K562 (cell line): ENCODE data around the gene ANO7. TPM values are rescaled to one million over a fixed set of nuclear protein-coding genes. Genes with fewer than 3 reads are reported as not detected.

Experiments used
- HSF4 ChIP-seq: fragments of 250-450 bp; sonication (Bioruptor Pico); IDR thresholded peaks from 2 replicates; pipeline ENCODE4 v2.1.2; 2022; ENCODE audit warnings: mild to moderate bottlenecking, moderate library complexity, borderline replicate concordance
- MXI1 ChIP-seq: IDR thresholded peaks from 2 replicates; pipeline ENCODE4 v1.6.1; 2011; ENCODE audit warnings: low read depth, mild to moderate bottlenecking, improper control_type of control experiment, low read length
- NR2C1 ChIP-seq, 2 experiments: fragments of 450-650 bp; IDR thresholded peaks; 2 replicates each; pipeline ENCODE4 v1.6.1; 2017; ENCODE audit warnings: mild to moderate bottlenecking in 2 of 2, antibody characterized with exemption in 1 of 2, inconsistent platforms in 1 of 2, missing compliant biosample characterization in 1 of 2, missing genetic modification characterization in 1 of 2
- PHF20 ChIP-seq: fragments of 450-650 bp; IDR thresholded peaks from 2 replicates; pipeline ENCODE4 v1.6.1; 2018; ENCODE audit not compliant: partially characterized antibody
- ZBTB11 ChIP-seq, 3 experiments: fragments of 200-800 bp in 1 of 3; fragments of 250-450 bp in 1 of 3; fragments of 450-650 bp in 1 of 3; sonication (Bioruptor Pico) in 1 of 3; sonication (Bioruptor generic) in 1 of 3; formaldehyde crosslinking in 1 of 3; IDR thresholded peaks; 2 replicates each; pipeline versions ENCODE4 v1.6.1 to v1.8.0; 2016 to 2022; ENCODE audit warnings: mild to moderate bottlenecking in 2 of 3, missing genetic modification characterization in 2 of 3, missing compliant biosample characterization in 1 of 3, moderate library complexity in 1 of 3
- ZBTB8A ChIP-seq: fragments of 450-650 bp; IDR thresholded peaks from 2 replicates; pipeline ENCODE4 v1.6.1; 2018; ENCODE audit warnings: mild to moderate bottlenecking, moderate library complexity; ENCODE audit not compliant: partially characterized antibody
- ZC3H11A ChIP-seq: IDR thresholded peaks from 2 replicates; pipeline ENCODE4 v1.6.1; 2012; ENCODE audit warnings: low read depth, low read length, improper control_type of control experiment
- ZNF253 ChIP-seq: fragments of 250-450 bp; sonication (Bioruptor Pico); conservative IDR thresholded peaks from 2 replicates; pipeline ENCODE4 v1.6.1; 2021; ENCODE audit warnings: mild to moderate bottlenecking
- polyA plus RNA-seq, 8 experiments: library from polyadenylated mRNA; depleted of rRNA in 4 of 8; stranded (reverse) in 5 of 8; unstranded in 3 of 8; fragments of >200 nt; fragmentation: Nextera tagmentation in 2 of 8; fragmentation: Illumina TruSeq in 1 of 8; extraction: Ambion mirVana in 2 of 8; extraction: Trizol in 1 of 8; gene quantifications; 2 replicates each; pipeline versions ENCODE4 v1.2.1 to v1.2.3, GENCODE V29; 2011 to 2014; ENCODE audit warnings: inconsistent platforms in 1 of 8, missing spikeins in 1 of 8
- total RNA-seq, 7 experiments: library from RNA; depleted of rRNA in 6 of 7; stranded (reverse); fragments of >200 nt in 6 of 7; fragmentation: Illumina TruSeq in 2 of 7; extraction: Trizol in 2 of 7; gene quantifications; 2 replicates each; pipeline versions ENCODE4 v1.2.1 to v1.2.3, GENCODE V29; 2011 to 2021; ENCODE audit warnings: low replicate concordance in 1 of 7
- TF ChIP-seq, protein P1 (sequence below): fragments of 200-600 bp; sonication (generic); IDR thresholded peaks from one replicate; pipeline ENCODE4 v1.6.1; 2012; ENCODE audit warnings: mild to moderate bottlenecking, low read depth, low read length, inconsistent platforms
- TF ChIP-seq, protein P2 (sequence below): fragments of 200-800 bp; sonication (Bioruptor generic); IDR thresholded peaks from 2 replicates; pipeline ENCODE4 v1.6.1; 2017; ENCODE audit warnings: missing genetic modification characterization, missing compliant biosample characterization

ANO7 gene
- total and polyA plus RNA-seq, 9 of the 15 experiments (the other 6 are each of a cell fraction or from before 2014, with no cell fraction given), result 0.28 to 5.1 (median 1.1) TPM

DNA sequence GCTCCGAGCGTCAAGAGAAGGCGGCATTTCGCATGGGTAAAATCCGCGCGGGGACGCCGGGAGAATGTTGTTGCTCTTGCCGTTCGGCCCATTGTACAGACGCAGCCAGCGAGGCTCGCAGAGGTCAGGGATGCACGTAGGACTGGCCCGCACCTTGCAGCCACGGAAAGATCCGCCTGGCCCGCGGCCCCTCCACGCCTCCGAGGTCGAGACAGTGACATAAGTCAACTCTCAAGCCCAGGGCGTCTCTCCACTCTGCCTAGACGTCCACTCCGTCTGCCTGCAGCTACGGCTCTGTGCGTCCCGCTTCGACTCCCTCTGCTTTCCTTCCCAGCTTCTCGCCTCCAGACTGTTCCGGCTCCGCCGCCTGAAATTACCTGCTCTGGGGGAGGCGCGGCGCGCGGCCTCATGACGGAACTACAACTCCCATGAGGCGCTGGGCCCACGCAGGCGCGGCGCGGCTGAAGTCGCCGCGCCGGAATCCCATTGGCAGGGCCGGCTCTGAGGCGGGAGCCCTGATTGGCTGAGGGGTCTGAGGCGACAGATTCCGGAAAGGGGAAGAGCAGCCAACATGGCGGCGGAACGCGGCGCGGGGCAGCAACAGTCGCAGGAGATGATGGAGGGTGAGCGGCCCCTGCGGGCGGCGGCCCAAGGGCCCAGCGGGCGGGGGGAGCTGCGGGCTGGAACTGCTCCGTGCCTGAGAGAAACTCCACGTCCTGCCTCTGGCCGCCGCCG lies 38.4 kb upstream of the ANO7 start, which contains the start of gene PPP1R7 (continued):
- TF ChIP-seq ZBTB11 (CRISPR knock-in tag; IDR thresholded peaks at IDR 0.05), result no peak; a peak in 1 of 6 replicates
- TF ChIP-seq NR2C1 (IDR thresholded peaks at IDR 0.05), result no peak
- no peak for TF ChIP-seq NR2C1 (tag; IDR thresholded peaks at IDR 0.05)
- TF ChIP-seq, protein P1, sequence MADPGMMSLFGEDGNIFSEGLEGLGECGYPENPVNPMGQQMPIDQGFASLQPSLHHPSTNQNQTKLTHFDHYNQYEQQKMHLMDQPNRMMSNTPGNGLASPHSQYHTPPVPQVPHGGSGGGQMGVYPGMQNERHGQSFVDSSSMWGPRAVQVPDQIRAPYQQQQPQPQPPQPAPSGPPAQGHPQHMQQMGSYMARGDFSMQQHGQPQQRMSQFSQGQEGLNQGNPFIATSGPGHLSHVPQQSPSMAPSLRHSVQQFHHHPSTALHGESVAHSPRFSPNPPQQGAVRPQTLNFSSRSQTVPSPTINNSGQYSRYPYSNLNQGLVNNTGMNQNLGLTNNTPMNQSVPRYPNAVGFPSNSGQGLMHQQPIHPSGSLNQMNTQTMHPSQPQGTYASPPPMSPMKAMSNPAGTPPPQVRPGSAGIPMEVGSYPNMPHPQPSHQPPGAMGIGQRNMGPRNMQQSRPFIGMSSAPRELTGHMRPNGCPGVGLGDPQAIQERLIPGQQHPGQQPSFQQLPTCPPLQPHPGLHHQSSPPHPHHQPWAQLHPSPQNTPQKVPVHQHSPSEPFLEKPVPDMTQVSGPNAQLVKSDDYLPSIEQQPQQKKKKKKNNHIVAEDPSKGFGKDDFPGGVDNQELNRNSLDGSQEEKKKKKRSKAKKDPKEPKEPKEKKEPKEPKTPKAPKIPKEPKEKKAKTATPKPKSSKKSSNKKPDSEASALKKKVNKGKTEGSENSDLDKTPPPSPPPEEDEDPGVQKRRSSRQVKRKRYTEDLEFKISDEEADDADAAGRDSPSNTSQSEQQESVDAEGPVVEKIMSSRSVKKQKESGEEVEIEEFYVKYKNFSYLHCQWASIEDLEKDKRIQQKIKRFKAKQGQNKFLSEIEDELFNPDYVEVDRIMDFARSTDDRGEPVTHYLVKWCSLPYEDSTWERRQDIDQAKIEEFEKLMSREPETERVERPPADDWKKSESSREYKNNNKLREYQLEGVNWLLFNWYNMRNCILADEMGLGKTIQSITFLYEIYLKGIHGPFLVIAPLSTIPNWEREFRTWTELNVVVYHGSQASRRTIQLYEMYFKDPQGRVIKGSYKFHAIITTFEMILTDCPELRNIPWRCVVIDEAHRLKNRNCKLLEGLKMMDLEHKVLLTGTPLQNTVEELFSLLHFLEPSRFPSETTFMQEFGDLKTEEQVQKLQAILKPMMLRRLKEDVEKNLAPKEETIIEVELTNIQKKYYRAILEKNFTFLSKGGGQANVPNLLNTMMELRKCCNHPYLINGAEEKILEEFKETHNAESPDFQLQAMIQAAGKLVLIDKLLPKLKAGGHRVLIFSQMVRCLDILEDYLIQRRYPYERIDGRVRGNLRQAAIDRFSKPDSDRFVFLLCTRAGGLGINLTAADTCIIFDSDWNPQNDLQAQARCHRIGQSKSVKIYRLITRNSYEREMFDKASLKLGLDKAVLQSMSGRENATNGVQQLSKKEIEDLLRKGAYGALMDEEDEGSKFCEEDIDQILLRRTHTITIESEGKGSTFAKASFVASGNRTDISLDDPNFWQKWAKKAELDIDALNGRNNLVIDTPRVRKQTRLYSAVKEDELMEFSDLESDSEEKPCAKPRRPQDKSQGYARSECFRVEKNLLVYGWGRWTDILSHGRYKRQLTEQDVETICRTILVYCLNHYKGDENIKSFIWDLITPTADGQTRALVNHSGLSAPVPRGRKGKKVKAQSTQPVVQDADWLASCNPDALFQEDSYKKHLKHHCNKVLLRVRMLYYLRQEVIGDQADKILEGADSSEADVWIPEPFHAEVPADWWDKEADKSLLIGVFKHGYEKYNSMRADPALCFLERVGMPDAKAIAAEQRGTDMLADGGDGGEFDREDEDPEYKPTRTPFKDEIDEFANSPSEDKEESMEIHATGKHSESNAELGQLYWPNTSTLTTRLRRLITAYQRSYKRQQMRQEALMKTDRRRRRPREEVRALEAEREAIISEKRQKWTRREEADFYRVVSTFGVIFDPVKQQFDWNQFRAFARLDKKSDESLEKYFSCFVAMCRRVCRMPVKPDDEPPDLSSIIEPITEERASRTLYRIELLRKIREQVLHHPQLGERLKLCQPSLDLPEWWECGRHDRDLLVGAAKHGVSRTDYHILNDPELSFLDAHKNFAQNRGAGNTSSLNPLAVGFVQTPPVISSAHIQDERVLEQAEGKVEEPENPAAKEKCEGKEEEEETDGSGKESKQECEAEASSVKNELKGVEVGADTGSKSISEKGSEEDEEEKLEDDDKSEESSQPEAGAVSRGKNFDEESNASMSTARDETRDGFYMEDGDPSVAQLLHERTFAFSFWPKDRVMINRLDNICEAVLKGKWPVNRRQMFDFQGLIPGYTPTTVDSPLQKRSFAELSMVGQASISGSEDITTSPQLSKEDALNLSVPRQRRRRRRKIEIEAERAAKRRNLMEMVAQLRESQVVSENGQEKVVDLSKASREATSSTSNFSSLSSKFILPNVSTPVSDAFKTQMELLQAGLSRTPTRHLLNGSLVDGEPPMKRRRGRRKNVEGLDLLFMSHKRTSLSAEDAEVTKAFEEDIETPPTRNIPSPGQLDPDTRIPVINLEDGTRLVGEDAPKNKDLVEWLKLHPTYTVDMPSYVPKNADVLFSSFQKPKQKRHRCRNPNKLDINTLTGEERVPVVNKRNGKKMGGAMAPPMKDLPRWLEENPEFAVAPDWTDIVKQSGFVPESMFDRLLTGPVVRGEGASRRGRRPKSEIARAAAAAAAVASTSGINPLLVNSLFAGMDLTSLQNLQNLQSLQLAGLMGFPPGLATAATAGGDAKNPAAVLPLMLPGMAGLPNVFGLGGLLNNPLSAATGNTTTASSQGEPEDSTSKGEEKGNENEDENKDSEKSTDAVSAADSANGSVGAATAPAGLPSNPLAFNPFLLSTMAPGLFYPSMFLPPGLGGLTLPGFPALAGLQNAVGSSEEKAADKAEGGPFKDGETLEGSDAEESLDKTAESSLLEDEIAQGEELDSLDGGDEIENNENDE, result no peak
- no peak for TF ChIP-seq MXI1
- TF ChIP-seq HSF4 (CRISPR knock-in tag), result no peak
- peak; percentile 73 for TF ChIP-seq PHF20
- TF ChIP-seq ZC3H11A, result no peak
- TF ChIP-seq, protein P2, sequence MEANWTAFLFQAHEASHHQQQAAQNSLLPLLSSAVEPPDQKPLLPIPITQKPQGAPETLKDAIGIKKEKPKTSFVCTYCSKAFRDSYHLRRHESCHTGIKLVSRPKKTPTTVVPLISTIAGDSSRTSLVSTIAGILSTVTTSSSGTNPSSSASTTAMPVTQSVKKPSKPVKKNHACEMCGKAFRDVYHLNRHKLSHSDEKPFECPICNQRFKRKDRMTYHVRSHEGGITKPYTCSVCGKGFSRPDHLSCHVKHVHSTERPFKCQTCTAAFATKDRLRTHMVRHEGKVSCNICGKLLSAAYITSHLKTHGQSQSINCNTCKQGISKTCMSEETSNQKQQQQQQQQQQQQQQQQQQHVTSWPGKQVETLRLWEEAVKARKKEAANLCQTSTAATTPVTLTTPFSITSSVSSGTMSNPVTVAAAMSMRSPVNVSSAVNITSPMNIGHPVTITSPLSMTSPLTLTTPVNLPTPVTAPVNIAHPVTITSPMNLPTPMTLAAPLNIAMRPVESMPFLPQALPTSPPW (CRISPR knock-in tag), result peak; percentile 83
- TF ChIP-seq ZBTB8A, result no peak
- no peak for TF ChIP-seq ZNF253
